Breast epithelium (tissue), 4 donors: Measurements from ENCODE around the gene UBE3C. TPM values are rescaled to one million over a fixed set of nuclear protein-coding genes. Genes with fewer than 3 reads are reported as not detected.

Experiments
- DNase-seq, 2 donors: peaks; one replicate each; pipeline ENCODE4 v3.0.0-alpha.2; 2019; ENCODE audit warnings: low spot score in 2 of 2
- H3K27ac ChIP-seq, 2 donors: fragments of 200-600 bp; sonication (generic) in 1 of 2; one replicate each; pipeline ENCODE4 v1.5.1; 2016 to 2019; ENCODE audit warnings: mild to moderate bottlenecking in 1 of 2
- H3K27me3 ChIP-seq, 2 donors: fragments of 200-600 bp; sonication (generic) in 1 of 2; one replicate each; pipeline versions ENCODE4 v1.5.1 to v1.6.0; 2017 to 2019; ENCODE audit warnings: control low read depth in 1 of 2, mild to moderate bottlenecking in 1 of 2
- H3K36me3 ChIP-seq: fragments of 200-600 bp; one replicate; pipeline ENCODE4 v1.5.1; 2019
- H3K4me1 ChIP-seq, 2 donors: fragments of 200-600 bp; sonication (generic); one replicate each; pipeline ENCODE4 v1.5.1; 2016 to 2019; ENCODE audit warnings: control low read depth in 1 of 2
- H3K4me3 ChIP-seq, 3 donors: fragments of 200-600 bp; sonication (generic); 1 replicate in 2 of 3; 2 replicates in 1 of 3; pipeline ENCODE4 v1.5.1; 2016 to 2019; ENCODE audit warnings: mild to moderate bottlenecking in 3 of 3, moderate library complexity in 2 of 3
- H3K9me3 ChIP-seq, 2 donors: fragments of 200-600 bp; sonication (generic) in 1 of 2; one replicate each; pipeline ENCODE4 v1.5.1; 2016 to 2019; ENCODE audit warnings: control low read depth in 1 of 2
- POLR2A ChIP-seq: fragments of 450-650 bp; IDR thresholded peaks from one replicate; pipeline ENCODE4 v1.6.1; 2016; ENCODE audit warnings: antibody characterized with exemption, mild to moderate bottlenecking, moderate library complexity
- POLR2AphosphoS5 ChIP-seq, 3 donors: sonication (generic); formaldehyde crosslinking; IDR thresholded peaks; one replicate each; pipeline ENCODE4 v1.6.1; 2017; ENCODE audit warnings: antibody characterized with exemption in 3 of 3
- intact Hi-C: fragments of 100-400 bp; cut with DNase I; formaldehyde crosslinking; loops from one replicate; pipeline ENCODE4 v1.15.1; 2023; ENCODE audit warnings: low total_unique reads
- total RNA-seq, 3 donors: library from RNA; depleted of rRNA; stranded (reverse); fragments of >200 nt; gene quantifications; one replicate each; pipeline ENCODE4 v1.1.0, GENCODE V29; 2016
- TF ChIP-seq, protein P1 (sequence below), 3 donors: fragments of 450-650 bp; IDR thresholded peaks; one replicate each; pipeline ENCODE4 v1.5.1; 2016 to 2017; ENCODE audit warnings: antibody characterized with exemption in 3 of 3, mild to moderate bottlenecking in 3 of 3, moderate library complexity in 3 of 3

UBE3C gene
- total RNA-seq, 3 donors from 2014 or later = 63.0 to 96.4 (median 87.4) TPM

DNA sequence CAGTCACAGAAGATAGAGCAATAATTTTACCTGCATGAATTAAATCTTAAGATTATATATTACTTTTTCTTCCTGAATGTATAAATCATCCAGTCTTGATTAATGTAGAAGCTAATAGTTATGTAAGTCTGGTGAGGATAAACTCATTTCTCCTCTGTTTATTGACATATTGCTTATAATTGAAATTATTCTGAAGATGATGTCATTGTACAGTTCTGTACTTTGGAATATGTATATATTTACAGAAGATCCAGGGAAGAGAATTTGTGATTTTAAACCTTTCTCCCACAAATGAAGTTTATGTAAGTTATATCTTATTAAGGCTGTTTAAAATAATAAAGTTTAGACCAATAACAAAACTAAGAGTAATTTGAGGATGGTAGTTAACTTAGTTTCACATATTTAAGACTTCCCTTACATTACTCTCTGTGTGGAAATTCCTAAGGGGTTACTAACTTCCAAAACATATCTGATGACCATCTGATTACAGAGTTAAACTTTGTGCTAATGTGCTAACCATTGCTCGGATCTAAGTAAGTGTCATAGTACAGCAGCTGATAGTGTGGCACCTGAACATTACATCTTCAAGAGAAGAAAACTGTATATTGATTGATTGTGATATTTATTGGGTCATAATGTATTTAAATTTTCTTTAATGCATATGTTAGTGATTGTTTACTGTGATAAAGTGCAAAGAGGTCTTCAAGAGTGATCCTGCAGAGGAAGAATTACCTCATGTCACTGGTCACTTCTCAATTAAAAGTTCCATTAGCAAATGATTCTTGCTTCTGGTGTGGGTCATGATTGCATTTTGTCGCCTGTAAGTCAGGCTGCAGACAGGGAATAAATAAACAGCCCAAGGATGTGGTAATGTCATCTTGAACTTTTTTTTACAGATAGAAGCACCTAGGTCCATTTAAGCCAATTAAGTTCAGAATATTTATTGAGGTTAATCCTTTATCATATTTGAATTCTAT, 96.9 kb downstream of the UBE3C start:
- Histone ChIP-seq H3K27ac (no peak overlapping the region), H3K27me3 (no peaks in the 10 kb centered on the region), H3K36me3 (peaks cover 4% of the 10 kb centered on the region), H3K4me1 (no peaks in the 10 kb centered on the region), H3K4me3 (no peak overlapping the region), H3K9me3 (no peaks in the 10 kb centered on the region)
- DNase-seq = no peak
- TF ChIP-seq POLR2AphosphoS5 (IDR thresholded peaks at IDR 0.05) = no peak
- TF ChIP-seq, protein P1, sequence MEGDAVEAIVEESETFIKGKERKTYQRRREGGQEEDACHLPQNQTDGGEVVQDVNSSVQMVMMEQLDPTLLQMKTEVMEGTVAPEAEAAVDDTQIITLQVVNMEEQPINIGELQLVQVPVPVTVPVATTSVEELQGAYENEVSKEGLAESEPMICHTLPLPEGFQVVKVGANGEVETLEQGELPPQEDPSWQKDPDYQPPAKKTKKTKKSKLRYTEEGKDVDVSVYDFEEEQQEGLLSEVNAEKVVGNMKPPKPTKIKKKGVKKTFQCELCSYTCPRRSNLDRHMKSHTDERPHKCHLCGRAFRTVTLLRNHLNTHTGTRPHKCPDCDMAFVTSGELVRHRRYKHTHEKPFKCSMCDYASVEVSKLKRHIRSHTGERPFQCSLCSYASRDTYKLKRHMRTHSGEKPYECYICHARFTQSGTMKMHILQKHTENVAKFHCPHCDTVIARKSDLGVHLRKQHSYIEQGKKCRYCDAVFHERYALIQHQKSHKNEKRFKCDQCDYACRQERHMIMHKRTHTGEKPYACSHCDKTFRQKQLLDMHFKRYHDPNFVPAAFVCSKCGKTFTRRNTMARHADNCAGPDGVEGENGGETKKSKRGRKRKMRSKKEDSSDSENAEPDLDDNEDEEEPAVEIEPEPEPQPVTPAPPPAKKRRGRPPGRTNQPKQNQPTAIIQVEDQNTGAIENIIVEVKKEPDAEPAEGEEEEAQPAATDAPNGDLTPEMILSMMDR (IDR thresholded peaks at IDR 0.05) = no peak
- TF ChIP-seq POLR2A = no peak
- intact Hi-C loops = no loop called here

DNA sequence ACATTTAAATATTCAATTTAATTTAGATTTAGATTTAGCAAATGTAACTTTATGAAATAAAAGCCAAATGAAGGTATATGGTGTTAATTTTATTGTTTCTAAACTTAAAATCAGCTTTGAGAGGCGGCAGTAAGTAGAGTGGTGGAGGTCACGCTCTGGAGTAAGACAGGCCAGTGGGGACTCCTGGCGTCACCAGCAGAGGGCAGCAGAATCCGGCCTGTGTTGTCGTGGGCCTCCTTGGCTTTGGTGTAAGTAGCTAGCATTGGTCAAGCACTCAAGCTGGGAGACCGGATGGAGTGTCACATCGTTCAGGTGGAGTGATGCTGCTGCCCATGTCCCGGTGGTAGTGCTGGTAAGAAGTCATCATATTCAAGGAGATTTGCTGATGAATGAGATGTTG, 99.4 kb downstream of the UBE3C start:
- DNase-seq = no peak
- TF ChIP-seq POLR2AphosphoS5 (IDR thresholded peaks at IDR 0.05) (no peak), POLR2A (no peak)
- TF ChIP-seq, protein P1 (IDR thresholded peaks at IDR 0.05) = no peak
- H3K4me1 ChIP-seq = no peaks in the 10 kb centered on the region
- intact Hi-C loops = no loop called here
- no peaks in the 10 kb centered on the region for H3K27me3 ChIP-seq
- H3K27ac ChIP-seq = no peak overlapping the region
- H3K4me3 ChIP-seq = no peak overlapping the region
- no peaks in the 10 kb centered on the region for H3K9me3 ChIP-seq
- no peaks in the 10 kb centered on the region for H3K36me3 ChIP-seq

DNA sequence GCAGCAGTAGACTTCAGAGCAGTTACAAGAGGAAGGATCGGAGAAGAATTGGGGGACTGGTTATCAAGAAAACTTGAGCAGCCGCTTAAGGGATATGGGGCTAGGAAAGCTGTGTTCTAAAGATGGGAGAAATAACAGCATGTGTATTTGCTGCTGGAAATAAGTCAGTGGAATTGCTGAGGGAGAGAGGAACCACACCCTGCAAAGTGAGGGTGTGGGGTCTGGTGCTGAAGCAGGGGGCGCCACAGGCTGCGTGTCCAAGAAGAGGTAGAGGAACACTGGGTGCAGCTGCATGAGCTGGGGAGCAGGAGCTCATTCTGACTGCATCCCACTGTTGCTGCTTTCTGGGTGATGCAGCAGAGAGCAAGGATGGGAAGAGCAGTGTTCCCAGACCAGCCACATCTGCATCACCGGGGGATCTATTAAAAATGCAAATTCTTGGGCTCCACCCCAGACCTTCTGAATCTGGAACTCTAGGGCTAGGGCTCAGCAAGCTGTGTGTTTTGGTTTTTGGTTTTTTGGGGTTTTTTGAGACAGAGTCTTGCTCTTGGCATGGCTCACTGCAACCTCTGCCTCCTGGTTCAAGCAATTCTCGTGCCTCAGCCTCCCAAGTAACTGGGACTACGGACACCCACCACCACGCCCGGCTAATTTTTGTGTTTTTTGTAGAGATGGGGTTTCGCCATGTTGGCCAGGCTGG, 101.0 kb downstream of the UBE3C start:
- no peaks in the 10 kb centered on the region for H3K36me3 ChIP-seq
- TF ChIP-seq POLR2A = no peak
- TF ChIP-seq POLR2AphosphoS5 (IDR thresholded peaks at IDR 0.05) = no peak
- TF ChIP-seq, protein P1 (IDR thresholded peaks at IDR 0.05) = no peak
- no peaks in the 10 kb centered on the region for H3K27me3 ChIP-seq
- intact Hi-C loops = loop anchor here (2.0 kb wide), 1 partner anchor 43 kb away; no protein-coding TSS in a partner anchor
- H3K4me1 ChIP-seq = no peaks in the 10 kb centered on the region
- no peaks in the 10 kb centered on the region for H3K9me3 ChIP-seq
- no peak overlapping the region for H3K27ac ChIP-seq
- no peak overlapping the region for H3K4me3 ChIP-seq
- no peak for DNase-seq

DNA sequence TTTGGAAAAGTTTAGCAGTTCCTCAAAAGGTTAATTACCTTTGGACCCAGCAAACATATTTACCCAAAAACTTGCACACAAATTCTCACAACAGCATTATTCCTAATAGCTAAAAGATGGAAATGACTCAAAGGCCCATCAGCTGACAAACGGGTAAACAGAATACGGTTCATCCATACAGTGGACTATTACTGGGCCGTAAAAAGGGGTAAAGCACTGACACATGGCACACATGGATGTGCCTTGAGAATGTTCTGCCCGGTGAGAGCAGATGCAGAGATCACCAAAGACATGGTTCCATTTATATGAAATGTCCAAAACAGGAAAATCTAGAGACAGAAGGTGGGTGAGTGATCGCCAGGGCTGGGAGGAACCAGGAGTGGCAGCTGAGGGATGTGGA, 102.9 kb downstream of the UBE3C start:
- no peak for DNase-seq
- no peak overlapping the region for H3K4me3 ChIP-seq
- H3K4me1 ChIP-seq = no peaks in the 10 kb centered on the region
- TF ChIP-seq POLR2A (no peak), POLR2AphosphoS5 (IDR thresholded peaks at IDR 0.05) (no peak)
- TF ChIP-seq, protein P1 (IDR thresholded peaks at IDR 0.05) = no peak
- no peaks in the 10 kb centered on the region for H3K27me3 ChIP-seq
- no peaks in the 10 kb centered on the region for H3K36me3 ChIP-seq
- H3K9me3 ChIP-seq = no peaks in the 10 kb centered on the region
- intact Hi-C loops = loop anchor here (1.0 to 2.0 kb wide), 2 partner anchors 10 to 41 kb away; no protein-coding TSS in a partner anchor
- no peak overlapping the region for H3K27ac ChIP-seq
